Measurements from ENCODE around the gene THADA. TPM values are rescaled to one million over a fixed set of nuclear protein-coding genes. Genes with fewer than 3 reads are reported as not detected.
A peak's percentile ranks its signal among the peaks of the same experiment; 100 is the strongest.
"Not testable (repeated sequence)": the region's sequence is repeated elsewhere in the genome, so short reads cannot be mapped to it uniquely, and the experiment has no call there.

THADA gene
- total RNA-seq, 1 donor from 2014 or later, result 50.6 TPM

DNA sequence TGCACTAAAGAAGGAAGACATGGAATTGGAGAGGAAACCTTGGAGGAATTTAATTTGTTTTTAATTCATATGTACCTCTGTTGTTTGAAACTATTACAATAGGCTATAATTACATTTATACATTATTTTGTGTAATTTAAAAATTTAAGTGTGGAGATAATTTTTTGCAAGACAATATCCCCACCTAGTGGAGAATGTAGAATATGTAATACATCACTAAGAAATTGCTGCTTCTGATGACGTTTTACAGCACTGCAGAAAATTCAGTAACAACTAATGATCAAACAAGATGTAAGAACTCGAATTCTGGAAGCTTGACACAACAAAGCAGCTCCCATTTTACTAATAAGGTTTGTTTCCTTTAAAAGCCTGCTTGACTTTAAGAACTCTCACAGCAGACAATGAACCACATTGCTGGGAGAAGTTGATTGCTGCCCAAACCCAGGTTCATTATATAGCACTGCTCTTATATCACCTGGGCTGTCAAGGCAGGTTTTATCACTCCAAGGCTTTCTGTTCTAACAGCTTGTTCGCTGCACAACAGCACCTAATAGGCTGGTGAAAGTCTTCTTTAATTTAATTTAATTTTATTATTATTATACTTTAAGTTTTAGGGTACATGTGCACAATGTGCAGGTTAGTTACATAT, 53.4 kb downstream of the THADA start:
- Histone ChIP-seq H3K27ac (ENCODE audit: low read depth, low read length) (no peak overlapping the region), H3K9ac (ENCODE audit: low read depth in 1 of 3, low read length in 3 of 3) (no peak overlapping the region), H3K9me3 (ENCODE audit: control insufficient read depth in 3 of 3, low read length in 3 of 3) (no peaks in the 10 kb centered on the region), H3K27me3 (ENCODE audit: control insufficient read depth in 3 of 3, insufficient read depth in 3 of 3, low read length in 3 of 3) (no peaks in the 10 kb centered on the region), H3K4me3 (ENCODE audit: low read length in 3 of 3) (no peak overlapping the region), H3K4me1 (ENCODE audit: control insufficient read depth in 3 of 3, insufficient read depth in 3 of 3, low read length in 3 of 3) (peaks cover 0 to 5% (median 0%) of the 10 kb centered on the region in 3 donors), H3K36me3 (ENCODE audit: control insufficient read depth in 3 of 3, insufficient read depth in 3 of 3, low read length in 3 of 3) (no peaks in the 10 kb centered on the region)

DNA sequence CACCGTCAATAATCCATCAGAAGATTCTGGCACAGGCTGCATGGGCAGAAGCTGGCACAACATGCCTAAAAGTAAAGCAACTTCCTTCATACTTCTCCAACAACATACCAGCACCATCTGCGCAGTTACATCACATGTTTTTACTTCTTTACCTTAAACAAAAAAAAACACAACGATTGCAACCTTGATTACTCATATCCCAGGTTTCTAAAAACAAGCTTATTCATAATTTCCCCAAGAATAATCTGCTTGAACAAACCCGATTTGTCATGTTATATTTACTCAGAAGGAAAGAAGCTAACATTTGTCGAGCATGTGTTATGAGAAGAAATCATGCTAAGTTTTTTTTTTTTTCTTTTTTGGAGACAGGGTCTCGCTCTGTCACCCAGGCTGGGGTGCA, 54.7 kb downstream of the THADA start:
- Histone ChIP-seq H3K4me1 (ENCODE audit: control insufficient read depth in 3 of 3, insufficient read depth in 3 of 3, low read length in 3 of 3) (peaks cover 0 to 5% (median 0%) of the 10 kb centered on the region in 3 donors), H3K9me3 (ENCODE audit: control insufficient read depth in 3 of 3, low read length in 3 of 3) (no peaks in the 10 kb centered on the region), H3K36me3 (ENCODE audit: control insufficient read depth in 3 of 3, insufficient read depth in 3 of 3, low read length in 3 of 3) (no peaks in the 10 kb centered on the region), H3K4me3 (ENCODE audit: low read length in 3 of 3) (no peak overlapping the region), H3K27me3 (ENCODE audit: control insufficient read depth in 3 of 3, insufficient read depth in 3 of 3, low read length in 3 of 3) (no peaks in the 10 kb centered on the region), H3K9ac (ENCODE audit: low read depth in 1 of 3, low read length in 3 of 3) (no peak overlapping the region), H3K27ac (ENCODE audit: low read depth, low read length) (no peak overlapping the region)

DNA sequence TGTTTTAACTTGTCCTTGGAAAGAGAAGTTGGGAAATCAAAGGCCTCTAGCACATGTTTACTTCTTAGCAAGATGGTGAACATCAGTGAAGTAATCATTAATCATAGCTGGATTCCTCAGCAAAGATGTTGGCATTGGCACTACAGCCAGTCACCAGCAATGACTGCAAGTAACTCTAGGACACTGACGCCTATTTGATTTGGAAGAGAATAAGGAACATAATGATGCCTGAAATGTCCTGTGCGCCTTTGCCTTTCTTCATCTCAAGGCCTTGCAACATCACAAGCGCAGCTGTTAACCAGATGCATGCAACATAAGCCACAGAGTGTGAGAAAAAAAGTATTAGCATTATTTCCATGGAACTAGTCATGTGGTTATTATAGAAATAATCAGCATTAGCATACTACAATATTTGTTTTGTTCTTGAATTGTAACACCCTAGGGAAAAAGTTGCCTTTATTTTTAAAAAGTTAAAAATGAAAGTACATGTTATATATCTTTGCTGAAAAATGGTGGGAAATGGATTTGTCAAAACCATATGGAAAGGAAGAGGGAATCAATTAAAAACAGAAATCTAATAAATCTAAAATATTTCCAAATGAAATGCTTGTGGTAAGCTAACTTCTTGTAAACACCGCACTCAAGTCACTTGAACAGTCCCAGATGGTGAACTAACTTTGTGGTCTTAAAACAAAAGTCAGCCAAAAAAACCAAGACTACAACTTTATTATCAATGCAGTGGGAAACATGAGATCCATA, 55.6 kb downstream of the THADA start:
- H3K9me3 ChIP-seq (ENCODE audit: control insufficient read depth in 3 of 3, low read length in 3 of 3), result no peaks in the 10 kb centered on the region
- no peak overlapping the region for H3K4me3 ChIP-seq (ENCODE audit: low read length in 3 of 3)
- H3K27me3 ChIP-seq (ENCODE audit: control insufficient read depth in 3 of 3, insufficient read depth in 3 of 3, low read length in 3 of 3), result no peaks in the 10 kb centered on the region
- H3K27ac ChIP-seq (ENCODE audit: low read depth, low read length), result peak overlapping the region; percentile 38
- H3K9ac ChIP-seq (ENCODE audit: low read depth in 1 of 3, low read length in 3 of 3), result no peak overlapping the region
- no peaks in the 10 kb centered on the region for H3K36me3 ChIP-seq (ENCODE audit: control insufficient read depth in 3 of 3, insufficient read depth in 3 of 3, low read length in 3 of 3)
- peaks cover 0 to 5% (median 0%) of the 10 kb centered on the region in 3 donors for H3K4me1 ChIP-seq (ENCODE audit: control insufficient read depth in 3 of 3, insufficient read depth in 3 of 3, low read length in 3 of 3)

DNA sequence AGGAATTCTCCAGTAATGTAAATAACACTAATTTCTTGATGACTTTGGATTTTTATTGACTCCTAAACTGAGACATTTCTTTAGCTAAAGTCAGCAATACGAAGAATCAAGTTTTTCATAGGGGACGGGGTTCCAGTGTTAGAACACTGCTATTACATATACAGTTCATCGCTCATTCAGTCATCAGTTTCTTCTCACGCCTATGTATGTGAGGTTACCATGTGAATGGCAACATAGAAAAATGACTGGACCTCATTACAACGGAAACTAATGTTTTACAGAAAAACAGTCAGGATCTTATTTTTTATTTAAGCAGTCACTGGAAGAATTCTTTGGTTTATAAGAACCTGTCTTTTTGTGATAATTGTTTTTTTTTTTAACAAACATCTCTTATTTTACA, 56.4 kb downstream of the THADA start:
- H3K9me3 ChIP-seq (ENCODE audit: control insufficient read depth in 3 of 3, low read length in 3 of 3), result no peaks in the 10 kb centered on the region
- H3K27me3 ChIP-seq (ENCODE audit: control insufficient read depth in 3 of 3, insufficient read depth in 3 of 3, low read length in 3 of 3), result no peaks in the 10 kb centered on the region
- H3K4me1 ChIP-seq (ENCODE audit: control insufficient read depth in 3 of 3, insufficient read depth in 3 of 3, low read length in 3 of 3), result peaks cover 0 to 5% (median 0%) of the 10 kb centered on the region in 3 donors
- H3K36me3 ChIP-seq (ENCODE audit: control insufficient read depth in 3 of 3, insufficient read depth in 3 of 3, low read length in 3 of 3), result no peaks in the 10 kb centered on the region
- H3K27ac ChIP-seq (ENCODE audit: low read depth, low read length), result peak overlapping the region; percentile 38
- H3K4me3 ChIP-seq (ENCODE audit: low read length in 3 of 3), result no peak overlapping the region
- no peak overlapping the region for H3K9ac ChIP-seq (ENCODE audit: low read depth in 1 of 3, low read length in 3 of 3)

DNA sequence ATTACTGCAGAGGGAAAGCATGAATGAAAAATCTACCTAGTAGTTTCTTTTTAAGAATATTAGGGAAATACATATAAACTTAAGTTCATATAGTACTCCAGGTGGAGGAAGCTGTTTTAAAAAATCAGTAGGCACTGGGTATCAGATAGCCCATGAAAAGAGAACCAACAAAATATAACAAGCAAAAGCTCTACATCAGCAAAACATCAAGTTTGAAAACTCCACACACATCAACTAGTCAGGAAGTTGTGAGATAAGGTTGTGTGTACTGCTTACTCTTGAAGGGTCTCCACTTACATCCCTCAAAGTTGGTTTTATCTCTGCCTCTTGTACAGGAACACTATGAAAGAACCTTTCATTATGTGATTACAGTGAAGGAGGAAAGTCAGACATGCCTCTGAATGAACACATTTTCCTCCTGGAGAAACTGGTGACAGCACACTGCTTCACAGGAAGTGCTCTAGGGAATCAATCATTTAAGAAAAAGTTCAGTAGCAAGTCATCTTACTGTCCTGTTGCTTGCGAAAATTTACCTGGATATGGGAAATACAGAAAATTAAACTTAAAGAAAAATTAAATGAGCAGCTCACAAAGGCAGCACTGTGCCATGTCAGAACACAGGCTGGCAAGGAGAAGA, 57.7 kb downstream of the THADA start:
- no peaks in the 10 kb centered on the region for H3K27me3 ChIP-seq (ENCODE audit: control insufficient read depth in 3 of 3, insufficient read depth in 3 of 3, low read length in 3 of 3)
- no peak overlapping the region for H3K4me3 ChIP-seq (ENCODE audit: low read length in 3 of 3)
- H3K27ac ChIP-seq (ENCODE audit: low read depth, low read length), result no peak overlapping the region
- H3K9me3 ChIP-seq (ENCODE audit: control insufficient read depth in 3 of 3, low read length in 3 of 3), result no peaks in the 10 kb centered on the region
- H3K4me1 ChIP-seq (ENCODE audit: control insufficient read depth in 3 of 3, insufficient read depth in 3 of 3, low read length in 3 of 3), result peaks cover 0 to 5% (median 0%) of the 10 kb centered on the region in 3 donors
- no peaks in the 10 kb centered on the region for H3K36me3 ChIP-seq (ENCODE audit: control insufficient read depth in 3 of 3, insufficient read depth in 3 of 3, low read length in 3 of 3)
- H3K9ac ChIP-seq (ENCODE audit: low read depth in 1 of 3, low read length in 3 of 3), result no peak overlapping the region

DNA sequence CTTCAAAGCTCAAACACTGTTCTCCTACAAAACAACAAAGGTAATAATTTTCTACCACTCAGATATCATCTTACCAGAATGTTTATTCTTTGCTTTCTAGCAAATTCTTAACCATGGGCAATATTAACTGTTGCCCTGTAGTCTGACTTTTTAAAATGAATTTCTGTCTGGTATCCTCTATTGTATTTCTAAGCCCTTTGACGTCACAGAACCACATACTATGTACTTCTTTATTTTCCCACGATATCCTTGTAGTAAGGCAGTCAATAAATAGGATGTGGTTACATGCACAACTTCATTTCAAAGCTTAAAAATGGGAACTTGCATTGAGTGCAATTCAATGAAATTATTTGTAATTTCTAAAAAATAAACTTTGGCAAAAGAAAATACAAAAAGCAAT, 58.7 kb downstream of the THADA start:
- Histone ChIP-seq H3K4me3 (ENCODE audit: low read length in 3 of 3) (no peak overlapping the region), H3K9me3 (ENCODE audit: control insufficient read depth in 3 of 3, low read length in 3 of 3) (no peaks in the 10 kb centered on the region), H3K27me3 (ENCODE audit: control insufficient read depth in 3 of 3, insufficient read depth in 3 of 3, low read length in 3 of 3) (no peaks in the 10 kb centered on the region), H3K27ac (ENCODE audit: low read depth, low read length) (no peak overlapping the region), H3K4me1 (ENCODE audit: control insufficient read depth in 3 of 3, insufficient read depth in 3 of 3, low read length in 3 of 3) (peaks cover 0 to 5% (median 0%) of the 10 kb centered on the region in 3 donors), H3K36me3 (ENCODE audit: control insufficient read depth in 3 of 3, insufficient read depth in 3 of 3, low read length in 3 of 3) (no peaks in the 10 kb centered on the region), H3K9ac (ENCODE audit: low read depth in 1 of 3, low read length in 3 of 3) (no peak overlapping the region)

DNA sequence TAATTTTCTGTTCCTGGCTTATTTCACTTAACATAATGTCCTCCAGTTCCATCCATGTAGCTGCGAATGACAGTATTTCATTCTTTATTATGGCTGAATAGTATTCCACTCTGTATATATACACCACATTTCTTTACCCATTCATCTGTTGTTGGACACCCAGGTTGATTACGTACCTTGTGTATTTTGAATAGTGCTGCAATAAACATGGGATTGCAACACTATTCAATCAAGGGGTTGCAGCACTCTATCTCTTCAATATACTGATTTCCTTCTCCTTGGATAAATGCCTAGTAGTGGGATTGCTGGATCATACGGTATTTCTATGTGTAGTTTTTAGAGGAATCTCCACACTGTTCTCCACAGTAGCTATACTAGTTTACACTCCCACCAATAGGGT, 61.3 kb downstream of the THADA start:
- H3K4me3 ChIP-seq (ENCODE audit: low read length in 3 of 3), result no peak overlapping the region
- no peaks in the 10 kb centered on the region for H3K4me1 ChIP-seq (ENCODE audit: control insufficient read depth in 3 of 3, insufficient read depth in 3 of 3, low read length in 3 of 3)
- no peak overlapping the region for H3K27ac ChIP-seq (ENCODE audit: low read depth, low read length)
- H3K36me3 ChIP-seq (ENCODE audit: control insufficient read depth in 3 of 3, insufficient read depth in 3 of 3, low read length in 3 of 3), result no peaks in the 10 kb centered on the region
- no peaks in the 10 kb centered on the region for H3K9me3 ChIP-seq (ENCODE audit: control insufficient read depth in 3 of 3, low read length in 3 of 3)
- H3K9ac ChIP-seq (ENCODE audit: low read depth in 1 of 3, low read length in 3 of 3), result no peak overlapping the region
- no peaks in the 10 kb centered on the region for H3K27me3 ChIP-seq (ENCODE audit: control insufficient read depth in 3 of 3, insufficient read depth in 3 of 3, low read length in 3 of 3)

DNA sequence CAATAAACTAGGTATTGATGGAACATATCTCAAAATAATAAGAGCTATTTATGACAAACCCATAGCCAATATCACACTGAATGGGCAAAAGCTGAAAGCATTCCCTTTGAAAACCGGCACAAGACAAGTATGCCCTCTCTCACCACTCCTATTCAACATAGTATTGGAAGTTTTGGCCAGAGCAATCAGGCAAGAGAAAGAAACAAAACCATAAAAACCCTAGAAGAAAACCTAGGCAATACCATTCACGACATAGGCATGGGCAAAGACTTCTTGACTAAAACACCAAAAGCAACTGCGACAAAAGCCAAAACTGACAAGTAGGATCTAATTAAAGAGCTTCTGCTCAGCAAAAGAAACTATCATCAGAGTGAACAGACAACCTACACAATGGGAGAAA, 63.3 kb downstream of the THADA start:
- not testable (repeated sequence) for H3K27me3 ChIP-seq (ENCODE audit: control insufficient read depth in 3 of 3, insufficient read depth in 3 of 3, low read length in 3 of 3); H3K27ac ChIP-seq (ENCODE audit: low read depth, low read length); H3K4me1 ChIP-seq (ENCODE audit: control insufficient read depth in 3 of 3, insufficient read depth in 3 of 3, low read length in 3 of 3); H3K36me3 ChIP-seq (ENCODE audit: control insufficient read depth in 3 of 3, insufficient read depth in 3 of 3, low read length in 3 of 3); H3K4me3 ChIP-seq (ENCODE audit: low read length in 3 of 3); H3K9ac ChIP-seq (ENCODE audit: low read depth in 1 of 3, low read length in 3 of 3); H3K9me3 ChIP-seq (ENCODE audit: control insufficient read depth in 3 of 3, low read length in 3 of 3)

DNA sequence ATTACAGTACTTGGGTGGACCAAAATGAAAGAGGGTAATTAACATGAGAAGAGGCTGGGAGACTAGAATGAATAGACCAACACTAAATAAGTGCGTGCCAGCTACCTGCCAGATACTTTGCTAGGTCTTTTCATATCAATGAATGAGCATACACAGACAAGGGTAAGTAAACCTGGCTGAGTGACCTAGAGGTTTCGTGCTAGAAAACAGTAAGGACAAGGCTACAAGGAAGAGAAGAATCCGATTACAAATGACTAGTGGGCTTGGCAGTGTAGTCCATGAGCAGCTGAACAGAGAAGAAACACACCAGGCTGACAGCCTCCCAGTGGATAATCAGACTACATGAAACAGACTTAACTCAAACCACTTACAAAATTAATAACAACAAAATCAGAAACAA, 64.6 kb downstream of the THADA start:
- Histone ChIP-seq H3K4me3 (ENCODE audit: low read length in 3 of 3) (no peak overlapping the region), H3K27me3 (ENCODE audit: control insufficient read depth in 3 of 3, insufficient read depth in 3 of 3, low read length in 3 of 3) (no peaks in the 10 kb centered on the region), H3K9me3 (ENCODE audit: control insufficient read depth in 3 of 3, low read length in 3 of 3) (no peaks in the 10 kb centered on the region), H3K9ac (ENCODE audit: low read depth in 1 of 3, low read length in 3 of 3) (no peak overlapping the region), H3K4me1 (ENCODE audit: control insufficient read depth in 3 of 3, insufficient read depth in 3 of 3, low read length in 3 of 3) (no peaks in the 10 kb centered on the region), H3K27ac (ENCODE audit: low read depth, low read length) (no peak overlapping the region), H3K36me3 (ENCODE audit: control insufficient read depth in 3 of 3, insufficient read depth in 3 of 3, low read length in 3 of 3) (no peaks in the 10 kb centered on the region)

DNA sequence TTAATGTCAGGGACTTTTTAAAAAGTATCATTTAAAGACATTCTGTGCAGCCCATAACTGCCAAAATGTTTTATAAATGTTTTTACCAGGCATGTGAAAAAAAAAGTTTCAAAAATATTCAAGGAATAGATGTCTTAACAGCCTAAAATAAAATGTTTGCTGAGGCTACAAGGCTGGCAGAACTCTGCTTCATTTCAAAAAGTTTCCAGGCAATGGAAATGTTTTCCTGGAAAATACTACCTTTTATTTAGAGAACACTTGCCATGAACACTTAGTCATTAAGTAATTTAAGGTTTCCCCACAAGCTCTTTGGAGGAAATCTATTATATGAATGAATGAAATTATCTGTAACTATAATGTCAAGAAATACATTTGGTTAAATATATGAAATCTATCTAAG, 68.8 kb downstream of the THADA start:
- H3K4me3 ChIP-seq (ENCODE audit: low read length in 3 of 3), result no peak overlapping the region
- no peaks in the 10 kb centered on the region for H3K4me1 ChIP-seq (ENCODE audit: control insufficient read depth in 3 of 3, insufficient read depth in 3 of 3, low read length in 3 of 3)
- no peak overlapping the region for H3K27ac ChIP-seq (ENCODE audit: low read depth, low read length)
- no peak overlapping the region for H3K9ac ChIP-seq (ENCODE audit: low read depth in 1 of 3, low read length in 3 of 3)
- no peaks in the 10 kb centered on the region for H3K27me3 ChIP-seq (ENCODE audit: control insufficient read depth in 3 of 3, insufficient read depth in 3 of 3, low read length in 3 of 3)
- no peaks in the 10 kb centered on the region for H3K36me3 ChIP-seq (ENCODE audit: control insufficient read depth in 3 of 3, insufficient read depth in 3 of 3, low read length in 3 of 3)
- H3K9me3 ChIP-seq (ENCODE audit: control insufficient read depth in 3 of 3, low read length in 3 of 3), result peaks cover 0 to 4% (median 0%) of the 10 kb centered on the region in 3 donors

Measured in skeletal muscle tissue (tissue), 4 donors.